T-helper 2 cell treated with Interferon-gamma antibody and Interleukin-4, amounts not matched to agents 5 μg/mL and 100 μg/mL, for 36 hours (primary cell): ENCODE results near the gene CLRN3.

Experiments
- DNase-seq: peaks from one replicate; pipeline ENCODE4 v3.0.0; 2021; ENCODE audit warnings: low spot score
- H3K27ac Mint-ChIP-seq: one replicate; pipeline ENCODE4 v1.8.0; 2021; ENCODE audit warnings: mild to moderate bottlenecking, mixed read lengths
- H3K27me3 Mint-ChIP-seq: one replicate; pipeline ENCODE4 v1.8.0; 2021; ENCODE audit warnings: low read depth, mixed read lengths
- H3K36me3 Mint-ChIP-seq: one replicate; pipeline ENCODE4 v1.8.0; 2021; ENCODE audit warnings: low read depth, mixed read lengths
- H3K4me1 Mint-ChIP-seq: one replicate; pipeline ENCODE4 v1.8.0; 2021; ENCODE audit warnings: low read depth, mixed read lengths
- H3K4me3 Mint-ChIP-seq: one replicate; pipeline ENCODE4 v1.8.0; 2022; ENCODE audit warnings: mild to moderate bottlenecking, moderate library complexity, mixed read lengths
- H3K9me3 Mint-ChIP-seq: one replicate; pipeline ENCODE4 v1.8.0; 2021; ENCODE audit warnings: mixed read lengths

Gene CLRN3, protein sequence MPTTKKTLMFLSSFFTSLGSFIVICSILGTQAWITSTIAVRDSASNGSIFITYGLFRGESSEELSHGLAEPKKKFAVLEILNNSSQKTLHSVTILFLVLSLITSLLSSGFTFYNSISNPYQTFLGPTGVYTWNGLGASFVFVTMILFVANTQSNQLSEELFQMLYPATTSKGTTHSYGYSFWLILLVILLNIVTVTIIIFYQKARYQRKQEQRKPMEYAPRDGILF

DNA sequence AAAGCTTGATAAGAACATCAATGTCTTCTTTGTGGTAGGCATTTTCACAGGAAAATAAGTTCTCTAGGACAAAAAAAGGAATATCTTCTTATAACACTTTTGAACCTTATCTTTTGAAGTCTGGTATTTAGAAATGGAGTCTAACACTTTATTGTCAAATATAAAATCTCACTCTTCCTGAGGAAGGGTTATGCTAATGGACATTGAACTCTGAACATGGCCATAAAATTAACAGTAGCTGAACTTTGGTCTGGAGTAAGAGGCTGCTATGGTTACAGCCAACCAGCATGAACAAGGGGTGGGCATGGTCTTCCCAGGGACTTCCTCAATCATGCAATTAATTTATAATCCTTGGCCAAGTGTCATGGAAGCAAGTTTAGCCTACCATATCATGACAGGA, at the start of gene CLRN3:
Gene CLRN3 (minus strand): TSS at position 199 of the 400 bp plus-strand sequence. CDS start 157 bp downstream, at position 42.
- Mint-ChIP-seq H3K4me3 (no peak within 1 kb of the TSS), H3K4me1 (no peaks in the 10 kb centered on the region), H3K27ac (no peak within 1 kb of the TSS), H3K27me3 (peaks cover 15% of the 10 kb centered on the region), H3K9me3 (no peaks in the 10 kb centered on the region), H3K36me3 (no peaks in the 10 kb centered on the region)
- DNase-seq: no peak

DNA sequence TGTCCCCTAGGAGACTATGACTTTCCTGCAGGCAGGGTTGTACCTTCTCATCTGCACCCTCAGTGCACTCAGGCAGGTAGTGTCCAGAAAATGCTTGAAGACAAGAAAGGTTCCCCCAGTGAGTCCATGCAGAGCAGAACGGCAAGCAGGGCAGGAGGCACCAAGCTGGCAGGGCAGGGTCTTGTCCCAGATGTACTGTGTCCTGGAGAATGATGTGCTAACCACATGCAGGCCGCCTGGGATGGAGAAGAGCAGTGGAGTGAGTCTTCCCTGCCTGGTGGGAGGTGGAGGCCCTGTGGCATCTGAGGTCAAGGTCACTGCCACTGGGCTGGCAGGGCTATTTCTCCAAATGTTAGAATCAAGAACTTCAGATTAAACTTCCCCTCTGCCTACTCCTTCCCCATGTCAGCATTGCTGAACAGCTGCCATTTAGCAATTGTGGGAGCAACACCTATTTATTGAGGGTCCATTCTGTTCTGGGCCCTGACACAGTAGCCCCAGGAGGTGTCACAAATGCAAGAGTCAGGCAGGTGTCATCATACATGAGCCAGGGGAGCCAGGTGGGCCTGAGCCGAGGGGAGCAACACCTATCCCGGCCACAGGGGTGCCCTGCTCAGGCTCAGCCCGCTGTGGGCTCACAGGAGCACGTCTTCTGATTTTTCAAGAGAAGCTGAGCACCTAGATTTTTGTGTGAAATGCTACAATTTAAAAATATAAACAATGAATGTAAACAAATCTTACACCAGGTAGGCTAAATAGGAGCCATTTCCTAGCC, 48.3 kb upstream of the CLRN3 start:
- Mint-ChIP-seq H3K9me3 (no peaks in the 10 kb centered on the region), H3K36me3 (no peaks in the 10 kb centered on the region), H3K4me3 (no peak overlapping the region), H3K4me1 (peaks cover 5% of the 10 kb centered on the region), H3K27me3 (peaks cover 4% of the 10 kb centered on the region), H3K27ac (no peak overlapping the region)
- no peak for DNase-seq

DNA sequence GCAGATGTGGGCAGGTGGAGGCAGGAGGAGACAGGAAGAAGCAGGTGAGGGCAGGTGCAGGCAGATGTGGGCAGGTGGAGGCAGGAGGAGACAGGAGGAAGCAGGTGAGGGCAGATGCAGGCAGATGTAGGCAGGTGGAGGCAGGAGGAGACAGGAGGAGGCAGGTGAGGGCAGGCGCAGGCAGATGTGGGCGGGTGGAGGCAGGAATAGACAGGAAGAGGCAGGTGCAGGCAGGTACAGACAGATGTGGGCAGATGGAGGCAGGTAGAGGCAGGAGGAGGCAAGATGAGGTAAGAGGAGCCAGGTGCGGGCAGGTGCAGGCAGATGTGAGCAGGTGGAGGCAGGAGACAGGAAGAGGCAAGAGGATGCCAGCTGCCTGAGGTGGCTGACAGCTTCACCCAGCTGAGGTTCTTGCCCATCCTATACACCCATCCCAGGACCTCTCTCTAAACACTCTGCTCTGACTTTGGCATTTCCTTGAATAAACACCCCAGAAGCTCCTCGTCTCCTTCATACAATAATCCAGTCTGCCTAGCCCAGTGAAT, 47.1 kb upstream of the CLRN3 start:
- Mint-ChIP-seq H3K9me3 (no peaks in the 10 kb centered on the region), H3K27me3 (peaks cover 4% of the 10 kb centered on the region), H3K36me3 (no peaks in the 10 kb centered on the region), H3K4me1 (peaks cover 3% of the 10 kb centered on the region), H3K27ac (no peak overlapping the region), H3K4me3 (no peak overlapping the region)
- DNase-seq: no peak

DNA sequence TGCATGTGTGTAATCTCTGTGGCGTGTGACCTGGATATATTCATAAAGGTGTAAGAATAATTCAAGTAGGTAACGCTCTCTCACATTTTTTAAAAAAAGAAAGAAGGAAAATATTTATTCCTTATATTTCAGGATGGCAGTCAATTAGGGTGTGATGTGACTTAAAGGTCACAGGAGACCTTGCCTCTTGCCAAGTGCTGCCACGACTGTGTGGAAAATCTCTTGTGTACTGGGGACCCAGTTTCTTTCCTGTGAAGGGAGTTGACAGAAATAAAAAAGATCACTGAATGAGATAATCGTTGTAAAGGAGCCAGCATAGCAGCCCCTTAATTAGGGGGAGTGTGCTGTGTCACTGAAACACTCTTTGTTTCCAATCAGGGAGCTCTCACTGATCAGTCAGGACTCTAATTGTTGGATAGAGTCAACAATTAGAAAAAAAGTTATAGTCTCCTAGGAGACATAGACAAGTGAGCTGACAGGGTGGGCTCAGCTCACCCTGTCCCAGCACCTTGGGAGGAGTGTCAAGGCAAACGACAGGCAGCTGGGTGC, 45.2 kb upstream of the CLRN3 start:
- DNase-seq: no peak
- Mint-ChIP-seq H3K27me3 (peaks cover 4% of the 10 kb centered on the region), H3K4me3 (no peak overlapping the region), H3K36me3 (no peaks in the 10 kb centered on the region), H3K27ac (no peak overlapping the region), H3K9me3 (no peaks in the 10 kb centered on the region), H3K4me1 (peaks cover 3% of the 10 kb centered on the region)

DNA sequence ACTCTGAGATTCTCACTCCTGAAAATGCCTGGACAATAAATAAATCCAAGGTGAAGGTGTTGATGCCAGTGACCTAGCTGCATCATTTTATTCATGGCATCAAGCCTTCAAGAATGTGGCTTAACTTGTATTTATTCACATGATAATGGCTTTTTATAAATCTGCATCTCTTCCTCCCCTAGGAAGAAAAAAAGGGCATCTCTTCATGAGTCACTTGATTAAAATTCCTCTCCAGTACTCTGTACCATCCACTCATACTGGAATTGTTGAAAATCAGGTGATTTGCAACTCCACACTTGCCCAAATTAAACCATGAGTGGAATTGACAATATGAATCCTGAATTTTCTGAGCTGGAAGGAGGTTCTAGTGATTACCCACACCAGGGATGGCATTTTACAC, 44.3 kb upstream of the CLRN3 start:
- H3K27ac Mint-ChIP-seq: no peak overlapping the region
- DNase-seq: no peak
- H3K4me3 Mint-ChIP-seq: no peak overlapping the region
- no peaks in the 10 kb centered on the region for H3K27me3 Mint-ChIP-seq
- H3K9me3 Mint-ChIP-seq: no peaks in the 10 kb centered on the region
- H3K36me3 Mint-ChIP-seq: no peaks in the 10 kb centered on the region
- no peaks in the 10 kb centered on the region for H3K4me1 Mint-ChIP-seq

DNA sequence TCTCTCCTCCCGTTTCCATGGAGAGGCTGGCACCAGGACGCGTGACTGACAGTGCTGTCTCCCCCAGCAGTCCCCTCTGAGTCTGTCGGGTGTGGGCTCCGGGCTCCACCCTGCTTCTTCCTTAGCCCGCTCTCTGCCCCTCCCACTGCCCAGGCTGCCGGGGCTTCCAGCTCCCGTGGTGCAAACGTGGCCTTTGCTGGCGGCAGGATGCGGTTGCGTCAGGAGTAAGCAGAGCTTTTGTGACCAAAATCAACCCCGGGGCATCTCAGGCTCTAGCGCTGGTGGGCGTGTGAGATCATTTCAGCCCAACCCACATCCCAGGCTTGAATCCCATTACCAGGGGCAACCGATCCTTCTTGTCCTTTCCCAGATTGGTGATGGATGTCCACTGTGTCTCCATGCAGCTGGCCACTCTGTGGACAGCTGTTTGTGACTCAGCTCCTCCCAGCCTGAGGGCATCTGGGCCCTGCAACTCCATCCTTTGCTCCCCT, 42.4 kb upstream of the CLRN3 start:
- DNase-seq: no peak
- H3K4me1 Mint-ChIP-seq: no peaks in the 10 kb centered on the region
- no peak overlapping the region for H3K27ac Mint-ChIP-seq
- no peaks in the 10 kb centered on the region for H3K9me3 Mint-ChIP-seq
- H3K36me3 Mint-ChIP-seq: no peaks in the 10 kb centered on the region
- H3K27me3 Mint-ChIP-seq: peaks cover 2% of the 10 kb centered on the region
- no peak overlapping the region for H3K4me3 Mint-ChIP-seq

DNA sequence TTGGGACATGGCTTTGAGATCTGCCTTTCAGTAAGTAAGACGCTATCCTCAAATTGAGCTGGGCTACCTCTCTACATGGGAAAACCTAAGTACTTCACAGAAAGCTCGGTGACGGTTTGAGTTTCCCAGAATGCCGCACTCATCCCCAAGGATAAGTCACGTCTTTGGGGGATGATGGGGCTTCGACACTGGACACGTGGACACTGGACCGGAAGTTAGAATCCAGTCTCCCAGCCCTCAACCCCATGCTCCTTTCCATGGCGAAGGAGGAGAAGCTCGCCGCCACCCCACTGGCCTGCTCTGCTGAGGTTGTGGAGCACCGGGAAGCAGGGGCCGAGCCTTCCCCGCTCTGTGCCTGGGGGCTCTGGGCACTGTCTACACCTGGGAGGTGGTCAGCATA, 41.6 kb upstream of the CLRN3 start:
- H3K36me3 Mint-ChIP-seq: no peaks in the 10 kb centered on the region
- no peak overlapping the region for H3K4me3 Mint-ChIP-seq
- H3K27me3 Mint-ChIP-seq: peaks cover 2% of the 10 kb centered on the region
- no peak overlapping the region for H3K27ac Mint-ChIP-seq
- no peak for DNase-seq
- no peaks in the 10 kb centered on the region for H3K9me3 Mint-ChIP-seq
- no peaks in the 10 kb centered on the region for H3K4me1 Mint-ChIP-seq

DNA sequence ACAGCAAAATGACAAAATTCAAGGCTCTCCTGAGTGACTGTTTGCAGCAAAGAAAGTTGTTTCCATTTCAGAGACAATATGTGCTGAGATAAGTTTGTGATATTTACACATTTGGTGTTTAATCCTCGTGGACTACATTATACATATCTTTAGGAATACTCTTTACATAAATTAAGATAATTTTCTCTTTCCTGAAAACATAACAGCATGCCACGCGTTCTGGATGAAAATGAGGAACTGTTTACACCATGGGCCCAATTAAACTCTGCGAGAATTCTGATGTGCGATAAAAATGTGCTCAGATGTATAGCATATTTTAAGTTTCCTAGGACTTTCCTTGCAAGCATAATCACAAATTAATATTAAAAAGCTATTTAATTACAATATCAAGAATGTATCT, 40.5 kb upstream of the CLRN3 start:
- Mint-ChIP-seq H3K27ac (no peak overlapping the region), H3K36me3 (no peaks in the 10 kb centered on the region), H3K4me3 (no peak overlapping the region), H3K9me3 (no peaks in the 10 kb centered on the region), H3K4me1 (no peaks in the 10 kb centered on the region), H3K27me3 (peaks cover 2% of the 10 kb centered on the region)
- no peak for DNase-seq

DNA sequence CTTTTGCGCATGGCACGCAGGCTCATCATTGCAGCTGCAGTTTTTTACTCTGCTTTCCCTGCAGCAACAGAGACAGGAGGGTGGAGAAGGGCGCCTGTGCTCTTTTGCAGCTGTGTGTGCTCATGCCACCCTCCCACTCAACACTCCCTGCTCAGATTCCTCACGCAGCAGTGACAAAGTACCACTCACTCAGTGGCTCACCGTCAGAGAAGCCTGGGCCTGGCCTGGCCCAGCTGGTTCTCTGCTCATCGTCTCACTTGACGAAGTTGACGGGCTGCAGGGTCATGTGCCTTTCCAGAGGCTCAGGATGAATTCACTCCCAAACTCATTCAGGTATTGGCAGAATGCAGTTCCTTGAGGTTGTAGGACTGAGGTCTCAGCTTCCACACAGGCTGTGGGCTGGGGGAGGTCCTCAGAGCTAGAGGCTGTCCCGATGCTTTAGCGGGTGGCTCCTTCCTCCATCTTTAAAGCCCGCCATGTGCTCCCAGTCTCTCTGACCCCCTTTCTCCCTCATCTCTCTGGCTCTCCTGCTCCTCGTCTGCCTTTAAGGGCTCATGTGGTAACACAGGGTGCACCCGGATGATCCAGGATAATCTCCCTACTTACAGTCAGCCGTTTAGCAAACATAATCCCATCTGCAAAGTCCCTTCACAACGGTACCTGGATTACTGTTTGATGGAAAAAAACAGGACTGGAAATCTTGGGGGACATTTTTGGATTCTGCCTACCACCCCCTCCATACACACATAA, 40.0 kb upstream of the CLRN3 start:
- Mint-ChIP-seq H3K27me3 (peaks cover 2% of the 10 kb centered on the region), H3K27ac (no peak overlapping the region), H3K4me3 (no peak overlapping the region), H3K36me3 (no peaks in the 10 kb centered on the region), H3K4me1 (no peaks in the 10 kb centered on the region), H3K9me3 (no peaks in the 10 kb centered on the region)
- DNase-seq: no peak

DNA sequence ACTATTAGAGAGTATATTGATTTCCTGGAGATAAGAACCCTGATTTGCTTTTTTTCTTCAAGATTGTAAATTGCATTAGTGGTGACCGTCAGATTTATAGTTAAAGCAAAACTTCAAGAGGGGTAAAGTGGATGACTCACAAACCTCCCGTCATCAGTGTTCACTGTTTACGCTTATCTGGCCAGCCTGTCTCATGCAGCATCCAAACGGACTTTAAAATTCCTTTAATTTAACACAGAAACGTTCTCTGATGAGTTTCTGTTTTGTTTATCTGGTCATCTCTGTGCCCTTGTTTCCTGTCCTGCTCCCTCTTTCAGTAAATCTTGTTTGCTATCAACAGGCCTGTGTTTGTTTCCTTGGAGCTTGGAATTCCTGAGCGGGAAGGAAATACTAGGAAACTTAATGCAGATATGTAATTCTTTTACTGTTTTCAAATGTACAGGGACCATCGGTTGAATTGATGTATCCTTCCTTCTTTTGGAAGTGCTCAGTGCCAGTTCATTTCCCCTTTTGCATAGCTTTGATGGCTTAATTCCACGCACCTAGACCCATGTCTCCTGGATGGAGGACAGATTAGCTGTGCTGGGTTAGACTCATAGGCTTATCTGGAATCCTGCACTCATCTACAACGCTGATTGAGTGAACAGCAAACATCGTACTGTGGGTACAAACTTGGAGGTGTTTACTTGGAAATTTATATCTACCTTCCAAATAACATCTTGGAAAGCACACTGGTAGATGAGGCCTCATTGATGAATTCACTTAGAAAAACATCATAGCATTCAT, 35.5 kb upstream of the CLRN3 start:
- DNase-seq: no peak
- peaks cover 3% of the 10 kb centered on the region for H3K27me3 Mint-ChIP-seq

DNA sequence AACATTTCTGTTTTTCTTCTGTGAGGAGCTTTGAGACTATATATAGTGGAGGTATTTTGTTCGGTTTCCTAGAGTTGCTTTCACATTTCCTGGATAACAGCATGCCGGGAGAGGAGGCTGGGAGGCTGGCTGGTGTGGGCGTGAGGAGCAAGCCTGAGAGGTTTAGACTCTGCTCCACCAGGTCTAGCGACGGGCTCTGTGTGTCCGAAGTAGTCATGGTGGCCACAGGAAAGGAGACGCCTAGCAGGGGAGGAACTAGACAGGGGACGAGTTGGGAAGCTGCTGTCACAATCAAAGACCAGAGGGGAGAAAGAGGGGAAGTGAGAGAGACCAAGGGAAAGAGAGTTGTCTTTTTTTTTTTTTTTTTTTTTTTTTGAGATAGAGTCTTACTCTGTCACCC, 33.7 kb upstream of the CLRN3 start:
- Mint-ChIP-seq H3K4me1 (no peaks in the 10 kb centered on the region), H3K4me3 (no peak overlapping the region), H3K27me3 (peaks cover 3% of the 10 kb centered on the region), H3K9me3 (no peaks in the 10 kb centered on the region), H3K27ac (no peak overlapping the region), H3K36me3 (no peaks in the 10 kb centered on the region)
- no peak for DNase-seq

More for the DNA sequence above, 35.5 kb upstream of the CLRN3 start:
- Mint-ChIP-seq H3K4me1 (no peaks in the 10 kb centered on the region), H3K9me3 (no peaks in the 10 kb centered on the region), H3K36me3 (no peaks in the 10 kb centered on the region), H3K4me3 (no peak overlapping the region), H3K27ac (no peak overlapping the region)

DNA sequence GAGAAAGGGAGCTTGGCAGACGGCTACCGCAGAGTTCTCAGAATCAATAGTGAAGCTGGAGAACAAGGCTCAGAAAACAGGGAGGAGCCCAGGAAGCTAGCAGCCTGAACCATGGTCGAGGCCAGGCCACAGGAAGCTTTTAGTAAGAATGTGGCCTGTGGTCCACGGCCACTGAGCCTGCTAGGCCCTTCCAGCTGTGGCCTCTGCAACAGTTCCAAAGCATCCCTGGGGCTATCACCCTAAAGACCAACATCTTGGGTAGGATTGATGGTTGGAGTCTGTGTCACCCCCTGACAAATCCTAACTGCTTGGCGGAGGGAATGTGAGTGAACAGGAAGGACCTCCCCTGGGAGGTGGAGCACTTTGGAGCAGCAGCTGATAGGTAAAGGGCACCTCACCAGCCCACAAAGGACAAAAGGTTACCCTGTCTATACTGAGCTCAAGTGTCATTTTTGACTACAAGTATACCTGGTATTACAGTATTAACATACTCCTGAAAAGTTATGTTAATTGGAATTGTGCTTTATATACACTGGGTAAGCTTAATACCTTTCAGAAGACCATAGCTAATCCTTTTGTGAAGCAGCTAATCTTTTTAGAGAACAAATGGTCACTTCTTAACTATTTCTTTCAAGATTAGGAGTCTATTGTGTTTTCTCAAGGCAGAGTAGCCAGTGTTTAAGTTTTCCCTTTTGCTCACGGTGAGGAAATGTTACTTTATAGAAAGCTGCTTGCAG, 32.9 kb upstream of the CLRN3 start:
- Mint-ChIP-seq H3K9me3 (no peaks in the 10 kb centered on the region), H3K4me1 (no peaks in the 10 kb centered on the region), H3K36me3 (no peaks in the 10 kb centered on the region)

DNA sequence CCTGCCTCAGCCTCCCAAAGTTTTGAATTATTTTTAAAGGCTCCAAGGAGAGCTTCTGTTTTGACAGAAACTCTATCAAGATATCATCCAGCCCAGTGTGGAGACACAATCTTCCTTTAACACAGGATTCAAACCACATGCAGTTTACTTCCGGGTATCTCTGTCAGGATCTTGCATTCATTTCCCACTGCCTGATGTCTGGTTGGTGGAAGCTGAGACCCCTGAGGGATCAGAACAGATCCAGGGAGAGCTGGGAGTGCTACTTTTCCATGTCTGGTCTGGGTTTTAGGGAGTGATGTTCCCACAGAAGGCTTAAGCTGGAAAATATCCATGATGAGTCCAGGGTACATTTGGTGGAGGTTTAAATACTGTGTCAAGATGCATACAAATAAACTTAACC, 30.9 kb upstream of the CLRN3 start:
- peaks cover 8% of the 10 kb centered on the region for H3K4me1 Mint-ChIP-seq
- no peak overlapping the region for H3K4me3 Mint-ChIP-seq
- no peaks in the 10 kb centered on the region for H3K36me3 Mint-ChIP-seq
- DNase-seq: no peak
- H3K27ac Mint-ChIP-seq: no peak overlapping the region
- peaks cover 2% of the 10 kb centered on the region for H3K27me3 Mint-ChIP-seq
- no peaks in the 10 kb centered on the region for H3K9me3 Mint-ChIP-seq

More for the DNA sequence above, 32.9 kb upstream of the CLRN3 start:
- peaks cover 2% of the 10 kb centered on the region for H3K27me3 Mint-ChIP-seq
- no peak for DNase-seq
- H3K4me3 Mint-ChIP-seq: no peak overlapping the region
- no peak overlapping the region for H3K27ac Mint-ChIP-seq
